Measurements from ENCODE around the gene NECTIN2.

DNA sequence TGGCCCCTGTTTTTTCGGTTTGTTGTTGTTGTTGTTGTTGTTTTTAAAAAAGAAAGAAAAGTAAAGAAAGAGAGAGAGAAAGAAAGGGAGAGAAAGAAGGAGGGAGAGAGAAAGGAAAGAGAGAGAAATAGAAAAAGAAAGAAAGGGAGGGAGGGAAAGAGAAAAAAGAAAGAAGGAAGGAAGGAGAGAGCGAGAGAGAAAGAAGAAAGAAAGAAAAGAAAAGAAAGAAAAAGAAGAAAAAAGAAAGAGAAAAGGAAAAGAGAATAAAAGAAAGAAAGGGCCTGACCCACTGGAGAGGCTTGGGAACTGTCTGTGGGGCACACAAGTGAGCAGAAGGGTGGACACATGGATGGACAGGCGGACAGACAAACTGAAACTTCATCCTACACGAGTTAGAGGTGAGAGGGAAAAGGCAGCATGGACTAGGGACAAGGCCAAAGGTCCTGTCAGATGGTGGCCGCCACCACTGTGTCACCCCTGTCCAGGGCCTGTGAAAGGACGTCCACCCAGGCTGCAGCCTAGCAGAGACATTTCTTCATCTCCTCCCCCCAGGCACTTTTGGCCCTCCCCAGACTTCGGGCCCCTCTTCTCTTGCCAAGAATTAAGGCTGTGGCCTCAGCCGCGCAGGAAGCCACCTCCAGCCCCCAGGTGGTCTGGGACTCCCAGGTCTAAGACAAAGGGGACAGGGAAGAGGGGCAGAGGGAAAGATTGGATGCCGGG, 46.3 kb upstream of the NECTIN2 start:
- TF ChIP-seq, protein P1, sequence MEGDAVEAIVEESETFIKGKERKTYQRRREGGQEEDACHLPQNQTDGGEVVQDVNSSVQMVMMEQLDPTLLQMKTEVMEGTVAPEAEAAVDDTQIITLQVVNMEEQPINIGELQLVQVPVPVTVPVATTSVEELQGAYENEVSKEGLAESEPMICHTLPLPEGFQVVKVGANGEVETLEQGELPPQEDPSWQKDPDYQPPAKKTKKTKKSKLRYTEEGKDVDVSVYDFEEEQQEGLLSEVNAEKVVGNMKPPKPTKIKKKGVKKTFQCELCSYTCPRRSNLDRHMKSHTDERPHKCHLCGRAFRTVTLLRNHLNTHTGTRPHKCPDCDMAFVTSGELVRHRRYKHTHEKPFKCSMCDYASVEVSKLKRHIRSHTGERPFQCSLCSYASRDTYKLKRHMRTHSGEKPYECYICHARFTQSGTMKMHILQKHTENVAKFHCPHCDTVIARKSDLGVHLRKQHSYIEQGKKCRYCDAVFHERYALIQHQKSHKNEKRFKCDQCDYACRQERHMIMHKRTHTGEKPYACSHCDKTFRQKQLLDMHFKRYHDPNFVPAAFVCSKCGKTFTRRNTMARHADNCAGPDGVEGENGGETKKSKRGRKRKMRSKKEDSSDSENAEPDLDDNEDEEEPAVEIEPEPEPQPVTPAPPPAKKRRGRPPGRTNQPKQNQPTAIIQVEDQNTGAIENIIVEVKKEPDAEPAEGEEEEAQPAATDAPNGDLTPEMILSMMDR (IDR thresholded peaks at IDR 0.05) = no peak
- no peak for TF ChIP-seq POLR2A (IDR thresholded peaks at IDR 0.05)

All from right lobe of liver (tissue), 4 donors.